Measurements from ENCODE around the gene RASA2. TPM values are rescaled to one million over a fixed set of nuclear protein-coding genes. Genes with fewer than 3 reads are reported as not detected.

Gene RASA2
- total and polyA plus RNA-seq, 10 of the 15 experiments (the other 5 are each of a cell fraction or from before 2014, with no cell fraction given), result 1.9 to 9.4 (median 7.2) TPM

DNA sequence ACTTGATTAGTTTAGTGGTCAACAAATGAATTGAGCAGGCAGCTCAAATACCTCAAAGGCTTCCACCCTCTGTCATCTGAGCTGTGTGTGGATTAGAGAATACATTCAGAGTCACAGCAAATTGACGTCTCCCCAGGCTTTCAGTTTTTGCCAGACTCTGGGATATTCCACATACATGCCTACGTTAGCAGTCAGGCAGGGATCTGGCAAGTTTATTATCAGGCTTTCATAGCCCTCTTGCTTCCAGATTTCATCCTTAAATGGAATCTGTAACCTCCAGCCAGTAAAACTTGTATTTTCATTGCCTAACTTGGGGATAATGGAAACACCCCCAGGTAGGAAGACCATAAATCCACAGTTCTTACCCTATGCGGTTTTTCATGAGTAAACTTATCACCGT is 115.9 kb downstream of the RASA2 start:
- Histone ChIP-seq H3K4me2 (ENCODE audit: control insufficient read depth, insufficient read depth) (no peak overlapping the region), H3K27ac (ENCODE audit: control insufficient read depth, insufficient read depth) (no peak overlapping the region), H3K36me3 (ENCODE audit: control insufficient read depth in 2 of 2, insufficient read depth in 2 of 2, low read length in 1 of 2) (no peaks in the 10 kb centered on the region), H3K9me3 (replicated peaks; ENCODE audit: control insufficient read depth, insufficient read depth, low read length) (no peaks in the 10 kb centered on the region; the same call in 2 of the 3 replicates), H3K79me2 (ENCODE audit: control insufficient read depth, insufficient read depth, low read length) (no peaks in the 10 kb centered on the region), H3K27me3 (replicated peaks in 1 of 2; ENCODE audit: control insufficient read depth in 2 of 2, insufficient read depth in 2 of 2, low read length in 1 of 2) (no peaks in the 10 kb centered on the region), H3K4me1 (ENCODE audit: control insufficient read depth, insufficient read depth, low read length) (no peaks in the 10 kb centered on the region), H3K4me3 (no peak overlapping the region), H3K9ac (ENCODE audit: control insufficient read depth, insufficient read depth, low read length) (no peak overlapping the region), H2AFZ (ENCODE audit: control insufficient read depth, low read depth, low read length) (no peak overlapping the region), H4K20me1 (ENCODE audit: control insufficient read depth, insufficient read depth) (no peaks in the 10 kb centered on the region)
- ChIA-PET RAD21 (ENCODE audit: unreplicated experiment) (no interaction called here), SMC1A (ENCODE audit: uncharacterized antibody, unreplicated experiment) (no interaction called here), CTCF (interaction anchor here (2.3 kb wide), 1 partner anchor 9 kb away, joined by 10 read pairs; no protein-coding TSS in a partner anchor), POLR2A (no interaction called here)
- intact Hi-C loops (cut with micrococcal nuclease; ENCODE audit: unreplicated experiment), result no loop called here
- FAIRE-seq (no peak), ATAC-seq (no peak), DNase-seq (ENCODE audit: low read depth, low spot score) (no peak)
- in situ Hi-C loops (cut with MboI), result no loop called here
- BruUV-seq (replicated peaks), result no TSS peak
- WGBS (ENCODE audit: insufficient coverage, insufficient replicate concordance, low lambda C conversion rate, missing lambda C conversion rate), result 98% methylated on average over 4 of the region's 4 CpGs
- TF ChIP-seq, protein P1, sequence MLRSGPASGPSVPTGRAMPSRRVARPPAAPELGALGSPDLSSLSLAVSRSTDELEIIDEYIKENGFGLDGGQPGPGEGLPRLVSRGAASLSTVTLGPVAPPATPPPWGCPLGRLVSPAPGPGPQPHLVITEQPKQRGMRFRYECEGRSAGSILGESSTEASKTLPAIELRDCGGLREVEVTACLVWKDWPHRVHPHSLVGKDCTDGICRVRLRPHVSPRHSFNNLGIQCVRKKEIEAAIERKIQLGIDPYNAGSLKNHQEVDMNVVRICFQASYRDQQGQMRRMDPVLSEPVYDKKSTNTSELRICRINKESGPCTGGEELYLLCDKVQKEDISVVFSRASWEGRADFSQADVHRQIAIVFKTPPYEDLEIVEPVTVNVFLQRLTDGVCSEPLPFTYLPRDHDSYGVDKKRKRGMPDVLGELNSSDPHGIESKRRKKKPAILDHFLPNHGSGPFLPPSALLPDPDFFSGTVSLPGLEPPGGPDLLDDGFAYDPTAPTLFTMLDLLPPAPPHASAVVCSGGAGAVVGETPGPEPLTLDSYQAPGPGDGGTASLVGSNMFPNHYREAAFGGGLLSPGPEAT (IDR thresholded peaks at IDR 0.05; ENCODE audit: low read depth), result no peak
- TF ChIP-seq, protein P2, sequence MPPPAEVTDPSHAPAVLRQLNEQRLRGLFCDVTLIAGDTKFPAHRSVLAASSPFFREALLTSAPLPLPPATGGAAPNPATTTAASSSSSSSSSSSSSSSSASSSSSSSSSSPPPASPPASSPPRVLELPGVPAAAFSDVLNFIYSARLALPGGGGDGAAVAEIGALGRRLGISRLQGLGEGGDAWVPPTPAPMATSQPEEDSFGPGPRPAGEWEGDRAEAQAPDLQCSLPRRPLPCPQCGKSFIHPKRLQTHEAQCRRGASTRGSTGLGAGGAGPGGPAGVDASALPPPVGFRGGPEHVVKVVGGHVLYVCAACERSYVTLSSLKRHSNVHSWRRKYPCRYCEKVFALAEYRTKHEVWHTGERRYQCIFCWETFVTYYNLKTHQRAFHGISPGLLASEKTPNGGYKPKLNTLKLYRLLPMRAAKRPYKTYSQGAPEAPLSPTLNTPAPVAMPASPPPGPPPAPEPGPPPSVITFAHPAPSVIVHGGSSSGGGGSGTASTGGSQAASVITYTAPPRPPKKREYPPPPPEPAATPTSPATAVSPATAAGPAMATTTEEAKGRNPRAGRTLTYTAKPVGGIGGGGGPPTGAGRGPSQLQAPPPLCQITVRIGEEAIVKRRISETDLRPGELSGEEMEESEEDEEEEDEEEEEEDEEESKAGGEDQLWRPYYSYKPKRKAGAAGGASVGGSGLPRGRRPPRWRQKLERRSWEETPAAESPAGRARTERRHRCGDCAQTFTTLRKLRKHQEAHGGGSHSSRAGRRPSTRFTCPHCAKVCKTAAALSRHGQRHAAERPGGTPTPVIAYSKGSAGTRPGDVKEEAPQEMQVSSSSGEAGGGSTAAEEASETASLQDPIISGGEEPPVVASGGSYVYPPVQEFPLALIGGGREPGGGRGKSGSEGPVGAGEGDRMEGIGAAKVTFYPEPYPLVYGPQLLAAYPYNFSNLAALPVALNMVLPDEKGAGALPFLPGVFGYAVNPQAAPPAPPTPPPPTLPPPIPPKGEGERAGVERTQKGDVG (CRISPR knock-in tag; IDR thresholded peaks at IDR 0.05), result no peak
- TF ChIP-seq ZNF207 (IDR thresholded peaks at IDR 0.05; ENCODE audit: borderline replicate concordance) (no peak), CHD4 (IDR thresholded peaks at IDR 0.05) (no peak), JUNB (IDR thresholded peaks at IDR 0.05) (no peak), ZZZ3 (IDR thresholded peaks at IDR 0.05; ENCODE audit: control insufficient read depth, insufficient read length, low read depth) (no peak), NR2C1 (IDR thresholded peaks at IDR 0.05) (no peak), POU2F2 (IDR thresholded peaks at IDR 0.05; ENCODE audit: borderline replicate concordance, low read depth, low read length) (no peak), JUND (IDR thresholded peaks at IDR 0.05; ENCODE audit: low read depth, low read length) (no peak), EP300 (IDR thresholded peaks at IDR 0.05; ENCODE audit: borderline replicate concordance in 1 of 2, control insufficient read depth in 1 of 2, low read depth in 2 of 2, low read length in 2 of 2) (no peak), RFX5 (IDR thresholded peaks at IDR 0.05; ENCODE audit: low read depth, low read length) (no peak), RCOR1 (conservative IDR thresholded peaks at IDR 0.05; ENCODE audit: low read depth, low read length) (no peak), POLR2A (IDR thresholded peaks at IDR 0.05; ENCODE audit: low read depth, low read length) (no peak)
- TF ChIP-seq, protein P3, sequence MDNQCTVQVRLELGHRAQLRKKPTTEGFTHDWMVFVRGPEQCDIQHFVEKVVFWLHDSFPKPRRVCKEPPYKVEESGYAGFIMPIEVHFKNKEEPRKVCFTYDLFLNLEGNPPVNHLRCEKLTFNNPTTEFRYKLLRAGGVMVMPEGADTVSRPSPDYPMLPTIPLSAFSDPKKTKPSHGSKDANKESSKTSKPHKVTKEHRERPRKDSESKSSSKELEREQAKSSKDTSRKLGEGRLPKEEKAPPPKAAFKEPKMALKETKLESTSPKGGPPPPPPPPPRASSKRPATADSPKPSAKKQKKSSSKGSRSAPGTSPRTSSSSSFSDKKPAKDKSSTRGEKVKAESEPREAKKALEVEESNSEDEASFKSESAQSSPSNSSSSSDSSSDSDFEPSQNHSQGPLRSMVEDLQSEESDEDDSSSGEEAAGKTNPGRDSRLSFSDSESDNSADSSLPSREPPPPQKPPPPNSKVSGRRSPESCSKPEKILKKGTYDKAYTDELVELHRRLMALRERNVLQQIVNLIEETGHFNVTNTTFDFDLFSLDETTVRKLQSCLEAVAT (IDR thresholded peaks at IDR 0.05), result no peak
- TF ChIP-seq, protein P4, sequence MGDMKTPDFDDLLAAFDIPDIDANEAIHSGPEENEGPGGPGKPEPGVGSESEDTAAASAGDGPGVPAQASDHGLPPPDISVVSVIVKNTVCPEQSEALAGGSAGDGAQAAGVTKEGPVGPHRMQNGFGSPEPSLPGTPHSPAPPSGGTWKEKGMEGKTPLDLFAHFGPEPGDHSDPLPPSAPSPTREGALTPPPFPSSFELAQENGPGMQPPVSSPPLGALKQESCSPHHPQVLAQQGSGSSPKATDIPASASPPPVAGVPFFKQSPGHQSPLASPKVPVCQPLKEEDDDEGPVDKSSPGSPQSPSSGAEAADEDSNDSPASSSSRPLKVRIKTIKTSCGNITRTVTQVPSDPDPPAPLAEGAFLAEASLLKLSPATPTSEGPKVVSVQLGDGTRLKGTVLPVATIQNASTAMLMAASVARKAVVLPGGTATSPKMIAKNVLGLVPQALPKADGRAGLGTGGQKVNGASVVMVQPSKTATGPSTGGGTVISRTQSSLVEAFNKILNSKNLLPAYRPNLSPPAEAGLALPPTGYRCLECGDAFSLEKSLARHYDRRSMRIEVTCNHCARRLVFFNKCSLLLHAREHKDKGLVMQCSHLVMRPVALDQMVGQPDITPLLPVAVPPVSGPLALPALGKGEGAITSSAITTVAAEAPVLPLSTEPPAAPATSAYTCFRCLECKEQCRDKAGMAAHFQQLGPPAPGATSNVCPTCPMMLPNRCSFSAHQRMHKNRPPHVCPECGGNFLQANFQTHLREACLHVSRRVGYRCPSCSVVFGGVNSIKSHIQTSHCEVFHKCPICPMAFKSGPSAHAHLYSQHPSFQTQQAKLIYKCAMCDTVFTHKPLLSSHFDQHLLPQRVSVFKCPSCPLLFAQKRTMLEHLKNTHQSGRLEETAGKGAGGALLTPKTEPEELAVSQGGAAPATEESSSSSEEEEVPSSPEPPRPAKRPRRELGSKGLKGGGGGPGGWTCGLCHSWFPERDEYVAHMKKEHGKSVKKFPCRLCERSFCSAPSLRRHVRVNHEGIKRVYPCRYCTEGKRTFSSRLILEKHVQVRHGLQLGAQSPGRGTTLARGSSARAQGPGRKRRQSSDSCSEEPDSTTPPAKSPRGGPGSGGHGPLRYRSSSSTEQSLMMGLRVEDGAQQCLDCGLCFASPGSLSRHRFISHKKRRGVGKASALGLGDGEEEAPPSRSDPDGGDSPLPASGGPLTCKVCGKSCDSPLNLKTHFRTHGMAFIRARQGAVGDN (IDR thresholded peaks at IDR 0.05), result no peak

Measured in GM12878 (cell line).